ENCODE measurements around the gene SETD1A. TPM values are rescaled to one million over a fixed set of nuclear protein-coding genes. Genes with fewer than 3 reads are reported as not detected.
"Not testable (repeated sequence)": the region's sequence is repeated elsewhere in the genome, so short reads cannot be mapped to it uniquely, and the experiment has no call there.

The SETD1A gene
- total RNA-seq, 3 donors from 2014 or later = 13.4 to 24.7 (median 13.7) TPM

DNA sequence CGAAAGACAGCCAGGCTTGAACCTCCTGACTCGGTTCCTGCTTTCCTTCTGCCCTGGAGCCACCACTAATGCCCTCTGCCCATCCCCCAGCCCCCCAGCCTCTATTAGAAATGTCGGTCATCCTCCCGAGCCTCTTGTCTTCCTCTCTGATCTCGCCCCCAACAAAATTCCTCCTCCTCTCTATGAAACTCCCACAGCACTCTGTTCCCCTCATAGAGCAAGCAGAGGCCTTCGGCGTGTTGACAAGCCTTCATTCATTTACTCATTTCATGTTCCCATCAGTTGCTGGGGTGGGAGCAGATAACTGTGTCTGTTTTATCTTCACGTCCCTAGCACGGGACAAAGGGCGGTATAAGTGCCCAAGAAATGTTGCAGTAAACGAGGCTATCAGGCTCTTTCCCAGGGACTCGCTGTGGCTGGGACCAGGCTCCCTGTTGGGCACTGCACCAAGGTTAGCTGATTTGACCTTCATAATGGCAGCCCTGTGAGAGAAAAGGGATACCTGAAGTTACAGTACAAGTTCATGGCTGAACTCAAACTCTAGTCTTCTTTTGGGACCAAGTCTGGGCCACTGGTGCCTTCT lies 26.4 kb upstream of the SETD1A start:
- intact Hi-C loops (cut with DNase I, micrococcal nuclease) = no loop called here
- Histone ChIP-seq H3K4me1 (ENCODE audit: low read depth) (no peaks in the 10 kb centered on the region), H3K36me3 (ENCODE audit: low read depth) (no peaks in the 10 kb centered on the region), H3K4me3 (no peak overlapping the region), H3K9me3 (no peaks in the 10 kb centered on the region)
- TF ChIP-seq, protein P1, sequence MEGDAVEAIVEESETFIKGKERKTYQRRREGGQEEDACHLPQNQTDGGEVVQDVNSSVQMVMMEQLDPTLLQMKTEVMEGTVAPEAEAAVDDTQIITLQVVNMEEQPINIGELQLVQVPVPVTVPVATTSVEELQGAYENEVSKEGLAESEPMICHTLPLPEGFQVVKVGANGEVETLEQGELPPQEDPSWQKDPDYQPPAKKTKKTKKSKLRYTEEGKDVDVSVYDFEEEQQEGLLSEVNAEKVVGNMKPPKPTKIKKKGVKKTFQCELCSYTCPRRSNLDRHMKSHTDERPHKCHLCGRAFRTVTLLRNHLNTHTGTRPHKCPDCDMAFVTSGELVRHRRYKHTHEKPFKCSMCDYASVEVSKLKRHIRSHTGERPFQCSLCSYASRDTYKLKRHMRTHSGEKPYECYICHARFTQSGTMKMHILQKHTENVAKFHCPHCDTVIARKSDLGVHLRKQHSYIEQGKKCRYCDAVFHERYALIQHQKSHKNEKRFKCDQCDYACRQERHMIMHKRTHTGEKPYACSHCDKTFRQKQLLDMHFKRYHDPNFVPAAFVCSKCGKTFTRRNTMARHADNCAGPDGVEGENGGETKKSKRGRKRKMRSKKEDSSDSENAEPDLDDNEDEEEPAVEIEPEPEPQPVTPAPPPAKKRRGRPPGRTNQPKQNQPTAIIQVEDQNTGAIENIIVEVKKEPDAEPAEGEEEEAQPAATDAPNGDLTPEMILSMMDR (IDR thresholded peaks at IDR 0.05) = no peak
- ATAC-seq (no peak), DNase-seq (no peak)

DNA sequence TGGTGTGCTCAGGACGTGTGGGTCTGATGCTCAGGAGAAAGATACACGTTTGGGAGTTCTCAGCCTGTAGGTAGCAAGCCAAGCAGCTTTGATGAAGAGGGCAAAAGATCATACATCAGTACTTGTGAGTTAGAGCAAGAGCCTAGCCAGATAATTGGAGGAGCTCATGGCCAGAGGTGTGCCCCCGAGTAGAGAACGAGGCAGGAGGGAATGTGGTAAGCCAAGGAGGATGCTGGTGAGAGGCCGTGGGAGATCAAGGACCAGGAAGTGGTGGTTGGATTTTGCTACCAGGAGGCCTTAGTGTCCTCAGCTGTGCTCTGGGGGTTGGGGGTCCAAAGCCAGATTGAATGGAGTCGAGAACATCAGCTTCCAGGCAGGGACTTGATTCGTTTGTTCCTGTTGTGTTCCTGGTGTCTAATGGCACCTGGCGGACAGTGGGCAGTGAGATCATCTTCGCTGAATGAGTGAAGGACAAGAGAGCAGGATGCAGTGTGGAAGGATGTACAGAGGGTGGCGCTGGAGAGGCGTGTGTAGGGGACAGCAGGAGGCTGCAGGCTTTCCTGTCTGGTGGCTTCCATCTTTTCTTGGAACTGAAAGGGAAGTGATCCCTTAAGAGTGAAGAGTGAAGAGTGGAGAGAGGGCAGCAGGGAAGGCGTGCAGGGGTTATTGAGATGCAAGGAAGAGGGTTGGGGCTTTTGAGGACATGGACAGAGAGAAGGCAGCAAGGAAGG lies 22.6 kb upstream of the SETD1A start:
- no peaks in the 10 kb centered on the region for H3K4me1 ChIP-seq (ENCODE audit: low read depth)

DNA sequence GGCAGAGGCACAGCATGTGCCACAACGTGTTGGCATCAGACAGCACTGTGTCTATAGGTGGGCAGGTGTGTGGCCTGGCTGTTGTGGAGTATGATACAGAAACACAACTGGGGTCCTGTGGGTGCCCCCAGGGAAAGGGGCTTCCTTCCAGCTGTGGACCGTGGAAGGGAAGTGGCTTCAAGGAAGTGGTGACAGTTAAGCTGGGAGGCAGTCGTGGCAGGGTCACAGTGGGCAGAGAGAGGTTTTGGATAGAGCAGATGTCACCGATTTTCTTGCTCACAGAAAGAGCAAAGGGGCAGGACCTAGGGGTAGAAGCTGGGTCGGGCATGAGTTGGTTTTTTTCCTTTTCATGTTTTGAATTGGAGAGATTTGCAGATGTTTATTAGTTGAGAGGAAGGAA lies 19.9 kb upstream of the SETD1A start:
- DNase-seq (no peak), ATAC-seq (no peak)
- Histone ChIP-seq H3K36me3 (ENCODE audit: low read depth) (no peaks in the 10 kb centered on the region), H3K9me3 (no peaks in the 10 kb centered on the region), H3K4me3 (no peak overlapping the region), H3K4me1 (ENCODE audit: low read depth) (peaks cover 12% of the 10 kb centered on the region)
- TF ChIP-seq, protein P1 (IDR thresholded peaks at IDR 0.05) = no peak
- intact Hi-C loops (cut with DNase I, micrococcal nuclease) = no loop called here

More for the DNA sequence above, 22.6 kb upstream of the SETD1A start:
- DNase-seq (peak in 2 of 3 donors; percentile 48), ATAC-seq (peak; percentile 79)
- no peaks in the 10 kb centered on the region for H3K36me3 ChIP-seq (ENCODE audit: low read depth)
- H3K9me3 ChIP-seq = no peaks in the 10 kb centered on the region
- intact Hi-C loops (cut with DNase I, micrococcal nuclease) = no loop called here
- no peak overlapping the region for H3K4me3 ChIP-seq
- TF ChIP-seq, protein P1 (IDR thresholded peaks at IDR 0.05) = no peak

DNA sequence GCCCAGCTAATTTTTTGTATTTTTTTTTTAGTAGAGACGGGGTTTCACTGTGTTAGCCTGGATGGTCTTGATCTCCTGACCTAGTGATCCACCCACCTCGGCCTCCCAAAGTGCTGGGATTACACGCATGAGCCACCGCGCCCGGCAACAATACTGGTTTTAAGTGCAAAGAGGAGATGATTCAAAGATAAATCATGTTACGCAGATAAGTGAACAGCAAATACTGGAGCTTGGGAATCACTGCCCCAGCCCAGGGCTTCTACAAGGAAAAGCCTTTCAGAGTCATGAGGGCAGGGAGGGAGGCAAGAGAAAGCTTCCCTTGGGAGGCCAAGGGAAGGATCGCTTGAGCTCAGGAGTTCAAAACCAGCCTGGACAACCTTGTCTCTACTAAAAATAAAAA lies 18.0 kb upstream of the SETD1A start:
- H3K9me3 ChIP-seq; H3K4me3 ChIP-seq; DNase-seq; H3K36me3 ChIP-seq (ENCODE audit: low read depth); intact Hi-C loops (cut with DNase I, micrococcal nuclease); ATAC-seq: not testable (repeated sequence)
- peaks cover 15% of the 10 kb centered on the region for H3K4me1 ChIP-seq (ENCODE audit: low read depth)

DNA sequence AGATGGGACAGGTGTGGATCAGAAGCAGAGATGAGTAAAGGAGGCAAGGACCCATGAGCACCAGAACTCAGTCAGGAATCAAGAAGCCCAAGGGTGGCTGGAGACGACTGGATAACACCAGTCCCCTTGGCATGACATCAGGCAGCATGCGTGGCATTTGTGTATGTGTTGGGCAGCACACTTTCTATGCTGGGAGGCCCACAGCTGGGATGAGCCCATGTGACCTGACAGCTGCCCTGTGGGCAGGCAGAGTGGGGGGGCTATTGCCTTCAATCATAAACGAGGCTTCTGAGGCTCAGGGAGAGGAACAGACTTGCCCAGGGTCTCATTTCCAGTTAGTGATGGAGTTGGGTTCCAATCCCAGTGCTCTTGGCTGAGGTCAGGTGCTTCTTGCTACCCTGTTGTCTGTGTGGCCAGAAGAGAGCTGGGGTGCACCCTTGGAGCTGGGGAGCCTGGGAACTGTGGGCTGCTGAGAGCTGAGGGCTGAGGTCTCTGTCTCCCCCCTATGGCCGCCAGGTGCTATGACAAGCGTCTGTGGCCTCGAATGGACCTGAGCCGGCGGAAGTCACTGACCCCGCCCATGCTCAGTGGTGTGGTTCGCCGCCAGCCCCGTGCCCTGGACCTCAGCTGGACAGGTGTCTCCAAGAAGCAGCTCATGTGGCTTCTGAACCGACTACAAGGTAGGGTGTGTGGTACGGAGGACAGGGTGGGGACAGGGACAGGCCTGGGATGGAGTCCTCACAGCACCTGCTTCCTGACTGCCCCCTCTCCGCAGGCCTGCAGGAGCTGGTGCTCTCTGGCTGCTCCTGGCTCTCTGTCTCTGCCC lies 15.7 kb upstream of the SETD1A start:
- ATAC-seq (peak; percentile 97), DNase-seq (peak; percentile 81 to 88 (median 85))
- Histone ChIP-seq H3K36me3 (ENCODE audit: low read depth) (no peaks in the 10 kb centered on the region), H3K9me3 (no peaks in the 10 kb centered on the region), H3K4me3 (no peak overlapping the region), H3K4me1 (ENCODE audit: low read depth) (peaks cover 15% of the 10 kb centered on the region)
- intact Hi-C loops (cut with DNase I, micrococcal nuclease) = loop anchor here in 1 of 2 donors (5.0 kb wide), 1 partner anchor 75 kb away; no protein-coding TSS in a partner anchor
- TF ChIP-seq, protein P1 (IDR thresholded peaks at IDR 0.05) = peak; percentile 89
